ENCODE measurements around the gene RPL31.
A peak's percentile ranks its signal among the peaks of the same experiment; 100 is the strongest.

Gene RPL31

GRCh38 chr2:100976645-100977391 lies 25.3 kb upstream of the RPL31 start:
- no peak overlapping the region for H3K4me3 ChIP-seq (ENCODE audit: low read depth, low read length)
- peak; percentile 36 for DNase-seq (ENCODE audit: low read depth)
- TF ChIP-seq MAX (IDR thresholded peaks at IDR 0.05; ENCODE audit: low read depth, low read length), result no peak
- TF ChIP-seq POLR2A (IDR thresholded peaks at IDR 0.05; ENCODE audit: extremely low read depth, insufficient read length), result no peak
- no peak for TF ChIP-seq MYC (IDR thresholded peaks at IDR 0.05; ENCODE audit: low read depth, low read length)
- no peak for TF ChIP-seq CTCF (IDR thresholded peaks at IDR 0.05; ENCODE audit: low read depth, low read length)

- no peak overlapping the region for H3K4me3 ChIP-seq (ENCODE audit: low read depth, low read length)
- TF ChIP-seq POLR2A (IDR thresholded peaks at IDR 0.05; ENCODE audit: extremely low read depth, insufficient read length), result no peak
- no peak for TF ChIP-seq MAX (IDR thresholded peaks at IDR 0.05; ENCODE audit: low read depth, low read length)
- TF ChIP-seq MYC (IDR thresholded peaks at IDR 0.05; ENCODE audit: low read depth, low read length), result no peak
- TF ChIP-seq CTCF (IDR thresholded peaks at IDR 0.05; ENCODE audit: low read depth, low read length), result no peak
Measured at GRCh38 chr2:100977511-100977910, 24.6 kb upstream of the RPL31 start.

GRCh38 chr2:100978582-100979191 lies 23.4 kb upstream of the RPL31 start:
- DNase-seq (ENCODE audit: low read depth), result no peak
- H3K4me3 ChIP-seq (ENCODE audit: low read depth, low read length), result no peak overlapping the region
- no peak for TF ChIP-seq CTCF (IDR thresholded peaks at IDR 0.05; ENCODE audit: low read depth, low read length)
- TF ChIP-seq MAX (IDR thresholded peaks at IDR 0.05; ENCODE audit: low read depth, low read length), result no peak
- no peak for TF ChIP-seq MYC (IDR thresholded peaks at IDR 0.05; ENCODE audit: low read depth, low read length)
- no peak for TF ChIP-seq POLR2A (IDR thresholded peaks at IDR 0.05; ENCODE audit: extremely low read depth, insufficient read length)

More at GRCh38 chr2:100977511-100977910, 24.6 kb upstream of the RPL31 start:
- no peak for DNase-seq (ENCODE audit: low read depth)

GRCh38 chr2:100980046-100980445 lies 22.0 kb upstream of the RPL31 start:
- H3K4me3 ChIP-seq (ENCODE audit: low read depth, low read length), result no peak overlapping the region
- no peak for TF ChIP-seq CTCF (IDR thresholded peaks at IDR 0.05; ENCODE audit: low read depth, low read length)
- no peak for TF ChIP-seq MYC (IDR thresholded peaks at IDR 0.05; ENCODE audit: low read depth, low read length)
- TF ChIP-seq MAX (IDR thresholded peaks at IDR 0.05; ENCODE audit: low read depth, low read length), result no peak
- no peak for TF ChIP-seq POLR2A (IDR thresholded peaks at IDR 0.05; ENCODE audit: extremely low read depth, insufficient read length)
- DNase-seq (ENCODE audit: low read depth), result no peak

GRCh38 chr2:100981011-100981410 lies 21.1 kb upstream of the RPL31 start:
- TF ChIP-seq MAX (IDR thresholded peaks at IDR 0.05; ENCODE audit: low read depth, low read length), result no peak
- TF ChIP-seq MYC (IDR thresholded peaks at IDR 0.05; ENCODE audit: low read depth, low read length), result no peak
- TF ChIP-seq POLR2A (IDR thresholded peaks at IDR 0.05; ENCODE audit: extremely low read depth, insufficient read length), result no peak
- TF ChIP-seq CTCF (IDR thresholded peaks at IDR 0.05; ENCODE audit: low read depth, low read length), result no peak
- H3K4me3 ChIP-seq (ENCODE audit: low read depth, low read length), result no peak overlapping the region
- DNase-seq (ENCODE audit: low read depth), result no peak
